ENCODE measurements around the gene TTC28.

Gene TTC28

DNA sequence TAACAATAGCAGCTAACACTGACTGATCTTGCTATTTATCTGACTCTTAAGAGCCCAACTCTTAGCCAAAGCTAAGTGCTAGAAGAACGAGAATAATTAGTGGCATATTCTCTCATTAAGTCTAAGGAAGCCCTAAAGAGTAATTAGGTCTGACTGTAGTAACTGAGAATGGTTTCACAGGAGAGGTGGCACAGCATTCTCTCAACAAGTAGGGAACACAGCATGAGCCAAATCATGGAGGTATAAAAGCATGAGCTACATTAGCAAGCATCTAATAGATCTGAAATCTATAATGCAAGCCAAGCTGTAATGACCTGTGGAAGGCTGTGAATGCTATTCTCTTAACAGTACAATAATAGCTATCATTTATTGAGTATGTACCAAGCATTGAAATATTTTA is 230.6 kb downstream of the TTC28 start:
- Histone ChIP-seq H3K27ac (ENCODE audit: extremely low read depth, low read depth, low read length) (no peak overlapping the region), H3K4me1 (ENCODE audit: control insufficient read depth, insufficient read depth, low read length) (no peaks in the 10 kb centered on the region), H3K4me3 (ENCODE audit: low read depth, low read length) (no peak overlapping the region), H3K9me3 (ENCODE audit: control insufficient read depth, insufficient read depth, low read depth, low read length) (no peaks in the 10 kb centered on the region), H3K36me3 (ENCODE audit: control insufficient read depth in 2 of 2, insufficient read depth in 1 of 2, low read length in 2 of 2) (no peaks in the 10 kb centered on the region)
- ChIA-PET POLR2A (no interaction called here), CTCF (no interaction called here)
- TF ChIP-seq, protein P1, sequence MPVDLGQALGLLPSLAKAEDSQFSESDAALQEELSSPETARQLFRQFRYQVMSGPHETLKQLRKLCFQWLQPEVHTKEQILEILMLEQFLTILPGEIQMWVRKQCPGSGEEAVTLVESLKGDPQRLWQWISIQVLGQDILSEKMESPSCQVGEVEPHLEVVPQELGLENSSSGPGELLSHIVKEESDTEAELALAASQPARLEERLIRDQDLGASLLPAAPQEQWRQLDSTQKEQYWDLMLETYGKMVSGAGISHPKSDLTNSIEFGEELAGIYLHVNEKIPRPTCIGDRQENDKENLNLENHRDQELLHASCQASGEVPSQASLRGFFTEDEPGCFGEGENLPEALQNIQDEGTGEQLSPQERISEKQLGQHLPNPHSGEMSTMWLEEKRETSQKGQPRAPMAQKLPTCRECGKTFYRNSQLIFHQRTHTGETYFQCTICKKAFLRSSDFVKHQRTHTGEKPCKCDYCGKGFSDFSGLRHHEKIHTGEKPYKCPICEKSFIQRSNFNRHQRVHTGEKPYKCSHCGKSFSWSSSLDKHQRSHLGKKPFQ (tag by site-specific recombination; IDR thresholded peaks at IDR 0.05): no peak
- TF ChIP-seq ZXDB (tag by site-specific recombination; IDR thresholded peaks at IDR 0.05) (no peak), EGR2 (tag by site-specific recombination; IDR thresholded peaks at IDR 0.05; ENCODE audit: low read depth) (no peak), OSR2 (tag by site-specific recombination; IDR thresholded peaks at IDR 0.05) (no peak), SP3 (tag by site-specific recombination; IDR thresholded peaks at IDR 0.05) (no peak), GLIS1 (tag by site-specific recombination; IDR thresholded peaks at IDR 0.05) (no peak), ZNF843 (tag by site-specific recombination; IDR thresholded peaks at IDR 0.05) (no peak), ZNF221 (tag by site-specific recombination; IDR thresholded peaks at IDR 0.05; ENCODE audit: borderline replicate concordance) (no peak), SP2 (tag by site-specific recombination; IDR thresholded peaks at IDR 0.05) (no peak), RBAK (tag by site-specific recombination; IDR thresholded peaks at IDR 0.05) (no peak), SETDB1 (IDR thresholded peaks at IDR 0.05; ENCODE audit: insufficient read length, low read length) (no peak), KLF16 (tag by site-specific recombination; IDR thresholded peaks at IDR 0.05) (no peak), ZNF214 (tag by site-specific recombination; IDR thresholded peaks at IDR 0.05; ENCODE audit: borderline replicate concordance) (no peak)
- TF ChIP-seq, protein P2, sequence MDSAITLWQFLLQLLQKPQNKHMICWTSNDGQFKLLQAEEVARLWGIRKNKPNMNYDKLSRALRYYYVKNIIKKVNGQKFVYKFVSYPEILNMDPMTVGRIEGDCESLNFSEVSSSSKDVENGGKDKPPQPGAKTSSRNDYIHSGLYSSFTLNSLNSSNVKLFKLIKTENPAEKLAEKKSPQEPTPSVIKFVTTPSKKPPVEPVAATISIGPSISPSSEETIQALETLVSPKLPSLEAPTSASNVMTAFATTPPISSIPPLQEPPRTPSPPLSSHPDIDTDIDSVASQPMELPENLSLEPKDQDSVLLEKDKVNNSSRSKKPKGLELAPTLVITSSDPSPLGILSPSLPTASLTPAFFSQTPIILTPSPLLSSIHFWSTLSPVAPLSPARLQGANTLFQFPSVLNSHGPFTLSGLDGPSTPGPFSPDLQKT (IDR thresholded peaks at IDR 0.05; ENCODE audit: borderline replicate concordance, low read depth, low read length): no peak
- TF ChIP-seq, protein P3, sequence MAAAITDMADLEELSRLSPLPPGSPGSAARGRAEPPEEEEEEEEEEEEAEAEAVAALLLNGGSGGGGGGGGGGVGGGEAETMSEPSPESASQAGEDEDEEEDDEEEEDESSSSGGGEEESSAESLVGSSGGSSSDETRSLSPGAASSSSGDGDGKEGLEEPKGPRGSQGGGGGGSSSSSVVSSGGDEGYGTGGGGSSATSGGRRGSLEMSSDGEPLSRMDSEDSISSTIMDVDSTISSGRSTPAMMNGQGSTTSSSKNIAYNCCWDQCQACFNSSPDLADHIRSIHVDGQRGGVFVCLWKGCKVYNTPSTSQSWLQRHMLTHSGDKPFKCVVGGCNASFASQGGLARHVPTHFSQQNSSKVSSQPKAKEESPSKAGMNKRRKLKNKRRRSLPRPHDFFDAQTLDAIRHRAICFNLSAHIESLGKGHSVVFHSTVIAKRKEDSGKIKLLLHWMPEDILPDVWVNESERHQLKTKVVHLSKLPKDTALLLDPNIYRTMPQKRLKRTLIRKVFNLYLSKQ (tag by site-specific recombination; IDR thresholded peaks at IDR 0.05; ENCODE audit: borderline replicate concordance): no peak
- TF ChIP-seq, protein P4, sequence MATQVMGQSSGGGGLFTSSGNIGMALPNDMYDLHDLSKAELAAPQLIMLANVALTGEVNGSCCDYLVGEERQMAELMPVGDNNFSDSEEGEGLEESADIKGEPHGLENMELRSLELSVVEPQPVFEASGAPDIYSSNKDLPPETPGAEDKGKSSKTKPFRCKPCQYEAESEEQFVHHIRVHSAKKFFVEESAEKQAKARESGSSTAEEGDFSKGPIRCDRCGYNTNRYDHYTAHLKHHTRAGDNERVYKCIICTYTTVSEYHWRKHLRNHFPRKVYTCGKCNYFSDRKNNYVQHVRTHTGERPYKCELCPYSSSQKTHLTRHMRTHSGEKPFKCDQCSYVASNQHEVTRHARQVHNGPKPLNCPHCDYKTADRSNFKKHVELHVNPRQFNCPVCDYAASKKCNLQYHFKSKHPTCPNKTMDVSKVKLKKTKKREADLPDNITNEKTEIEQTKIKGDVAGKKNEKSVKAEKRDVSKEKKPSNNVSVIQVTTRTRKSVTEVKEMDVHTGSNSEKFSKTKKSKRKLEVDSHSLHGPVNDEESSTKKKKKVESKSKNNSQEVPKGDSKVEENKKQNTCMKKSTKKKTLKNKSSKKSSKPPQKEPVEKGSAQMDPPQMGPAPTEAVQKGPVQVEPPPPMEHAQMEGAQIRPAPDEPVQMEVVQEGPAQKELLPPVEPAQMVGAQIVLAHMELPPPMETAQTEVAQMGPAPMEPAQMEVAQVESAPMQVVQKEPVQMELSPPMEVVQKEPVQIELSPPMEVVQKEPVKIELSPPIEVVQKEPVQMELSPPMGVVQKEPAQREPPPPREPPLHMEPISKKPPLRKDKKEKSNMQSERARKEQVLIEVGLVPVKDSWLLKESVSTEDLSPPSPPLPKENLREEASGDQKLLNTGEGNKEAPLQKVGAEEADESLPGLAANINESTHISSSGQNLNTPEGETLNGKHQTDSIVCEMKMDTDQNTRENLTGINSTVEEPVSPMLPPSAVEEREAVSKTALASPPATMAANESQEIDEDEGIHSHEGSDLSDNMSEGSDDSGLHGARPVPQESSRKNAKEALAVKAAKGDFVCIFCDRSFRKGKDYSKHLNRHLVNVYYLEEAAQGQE (tag by site-specific recombination; IDR thresholded peaks at IDR 0.05): no peak

DNA sequence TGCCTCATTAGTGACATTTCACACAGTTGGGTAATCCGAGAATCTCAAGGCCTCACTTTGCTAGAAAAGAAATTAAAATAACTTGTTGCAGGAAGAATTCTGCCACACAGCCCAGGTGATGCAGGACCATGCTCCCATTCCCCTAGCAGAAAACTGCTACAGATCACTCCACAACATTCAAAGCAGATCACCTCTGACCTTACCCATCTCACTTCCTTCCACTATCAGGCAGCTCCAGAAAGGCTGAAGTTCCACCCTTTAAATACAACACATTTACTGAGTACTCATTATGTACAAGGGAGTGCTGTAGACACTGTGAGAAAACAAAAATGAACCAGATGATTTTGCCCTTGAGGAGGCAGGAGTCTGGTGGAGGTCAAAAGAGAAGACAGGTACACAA is 231.0 kb downstream of the TTC28 start:
- H3K36me3 ChIP-seq (ENCODE audit: control insufficient read depth in 2 of 2, insufficient read depth in 1 of 2, low read length in 2 of 2): no peaks in the 10 kb centered on the region
- H3K4me1 ChIP-seq (ENCODE audit: control insufficient read depth, insufficient read depth, low read length): no peaks in the 10 kb centered on the region
- ChIA-PET POLR2A (no interaction called here), CTCF (no interaction called here)
- no peak overlapping the region for H3K27ac ChIP-seq (ENCODE audit: extremely low read depth, low read depth, low read length)
- H3K4me3 ChIP-seq (ENCODE audit: low read depth, low read length): no peak overlapping the region
- H3K9me3 ChIP-seq (ENCODE audit: control insufficient read depth, insufficient read depth, low read depth, low read length): no peaks in the 10 kb centered on the region
- TF ChIP-seq MEIS1 (CRISPR knock-in tag; IDR thresholded peaks at IDR 0.05; ENCODE audit: borderline replicate concordance) (no peak), ZNF274 (IDR thresholded peaks at IDR 0.05; ENCODE audit: low read length) (no peak), ZNF274 (tag by site-specific recombination; IDR thresholded peaks at IDR 0.05; ENCODE audit: borderline replicate concordance) (no peak), ZNF626 (tag by site-specific recombination; IDR thresholded peaks at IDR 0.05) (no peak), SALL2 (tag by site-specific recombination; IDR thresholded peaks at IDR 0.05; ENCODE audit: borderline replicate concordance) (no peak), ZNF211 (tag by site-specific recombination; IDR thresholded peaks at IDR 0.05; ENCODE audit: low read depth) (no peak), ZNF561 (tag by site-specific recombination; IDR thresholded peaks at IDR 0.05; ENCODE audit: borderline replicate concordance) (no peak), ZNF558 (tag by site-specific recombination; IDR thresholded peaks at IDR 0.05) (no peak), KLF1 (tag by site-specific recombination; IDR thresholded peaks at IDR 0.05) (no peak), KLF10 (tag by site-specific recombination; IDR thresholded peaks at IDR 0.05) (no peak), ZNF354C (tag by site-specific recombination; IDR thresholded peaks at IDR 0.05; ENCODE audit: borderline replicate concordance, low read depth) (no peak), ZNF157 (tag by site-specific recombination; IDR thresholded peaks at IDR 0.05) (no peak)
- TF ChIP-seq, protein P5, sequence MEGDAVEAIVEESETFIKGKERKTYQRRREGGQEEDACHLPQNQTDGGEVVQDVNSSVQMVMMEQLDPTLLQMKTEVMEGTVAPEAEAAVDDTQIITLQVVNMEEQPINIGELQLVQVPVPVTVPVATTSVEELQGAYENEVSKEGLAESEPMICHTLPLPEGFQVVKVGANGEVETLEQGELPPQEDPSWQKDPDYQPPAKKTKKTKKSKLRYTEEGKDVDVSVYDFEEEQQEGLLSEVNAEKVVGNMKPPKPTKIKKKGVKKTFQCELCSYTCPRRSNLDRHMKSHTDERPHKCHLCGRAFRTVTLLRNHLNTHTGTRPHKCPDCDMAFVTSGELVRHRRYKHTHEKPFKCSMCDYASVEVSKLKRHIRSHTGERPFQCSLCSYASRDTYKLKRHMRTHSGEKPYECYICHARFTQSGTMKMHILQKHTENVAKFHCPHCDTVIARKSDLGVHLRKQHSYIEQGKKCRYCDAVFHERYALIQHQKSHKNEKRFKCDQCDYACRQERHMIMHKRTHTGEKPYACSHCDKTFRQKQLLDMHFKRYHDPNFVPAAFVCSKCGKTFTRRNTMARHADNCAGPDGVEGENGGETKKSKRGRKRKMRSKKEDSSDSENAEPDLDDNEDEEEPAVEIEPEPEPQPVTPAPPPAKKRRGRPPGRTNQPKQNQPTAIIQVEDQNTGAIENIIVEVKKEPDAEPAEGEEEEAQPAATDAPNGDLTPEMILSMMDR (tag by site-specific recombination; IDR thresholded peaks at IDR 0.05): no peak

Data from HEK293 (cell line).